Kidney (tissue), 14 donors: ENCODE data around the gene SEC22A. TPM values are rescaled to one million over a fixed set of nuclear protein-coding genes. Genes with fewer than 3 reads are reported as not detected.

Source experiments
- DNase-seq, 5 donors: peaks; one replicate each; pipeline ENCODE4 v3.0.0-alpha.2; 2013 to 2020
- FAIRE-seq: peaks from 2 replicates; lab custom pipeline; 2012; peaks lifted over from hg19 to GRCh38; lab: Jason Lieb, UNC
- H3K27ac ChIP-seq, 2 donors: one replicate each; pipeline ENCODE4 v1.7.0; 2013; ENCODE audit warnings: low read depth in 2 of 2, low read length in 2 of 2, inconsistent platforms in 1 of 2
- H3K27me3 ChIP-seq: one replicate; pipeline ENCODE4 v1.7.1; 2013; ENCODE audit warnings: low read length, inconsistent platforms; ENCODE audit not compliant: control insufficient read depth, insufficient read depth
- H3K36me3 ChIP-seq, 3 donors: one replicate each; pipeline versions ENCODE4 v1.7.0 to v1.7.1; 2013; ENCODE audit warnings: low read length in 3 of 3, control low read depth in 1 of 3, inconsistent platforms in 1 of 3; ENCODE audit not compliant: insufficient read depth in 3 of 3, control insufficient read depth in 2 of 3
- H3K4me1 ChIP-seq, 3 donors: one replicate each; pipeline versions ENCODE4 v1.7.0 to v1.7.1; 2013; ENCODE audit warnings: low read length in 3 of 3, inconsistent platforms in 1 of 3, low read depth in 1 of 3; ENCODE audit not compliant: control insufficient read depth in 2 of 3, insufficient read depth in 2 of 3
- H3K4me3 ChIP-seq, 3 donors: one replicate each; pipeline versions ENCODE4 v1.7.0 to v1.8.1; 2013; ENCODE audit warnings: low read length in 3 of 3, control low read depth in 1 of 3, inconsistent platforms in 1 of 3
- H3K9ac ChIP-seq, 3 donors: one replicate each; pipeline versions ENCODE4 v1.7.0 to v1.7.1; 2013; ENCODE audit warnings: low read length in 3 of 3, control low read depth in 1 of 3, inconsistent platforms in 1 of 3
- H3K9me3 ChIP-seq, 3 donors: one replicate each; pipeline versions ENCODE4 v1.7.0 to v1.7.1; 2013; ENCODE audit warnings: low read length in 3 of 3, control low read depth in 1 of 3, inconsistent platforms in 1 of 3; ENCODE audit not compliant: control insufficient read depth in 2 of 3, insufficient read depth in 1 of 3
- CTCF ChIP-seq: IDR thresholded peaks from 3 replicates; pipeline ENCODE4 v1.5.1; 2012; ENCODE audit warnings: mild to moderate bottlenecking, moderate library complexity, borderline replicate concordance; ENCODE audit not compliant: insufficient read depth; ENCODE audit errors: extremely low read depth
- intact Hi-C: fragments of 100-400 bp; cut with DNase I; formaldehyde crosslinking; loops from one replicate; pipeline ENCODE4 v1.11.1; 2022
- polyA plus RNA-seq: library from polyadenylated mRNA; stranded (reverse); fragments of 350-450 nt; fragmentation: Illumina TruSeq; extraction: RNeasy Lipid Tissue Mini Kit (QIAGEN cat#74804); gene quantifications from one replicate; pipeline ENCODE4 v1.2.3, GENCODE V29; 2014; ENCODE audit warnings: low read depth, low replicate concordance; ENCODE audit not compliant: insufficient read depth
- total RNA-seq: library from RNA; stranded (reverse); fragmentation: NEBNext Ultra II Directional; extraction: Animal tissue kit (Norgen Biotek cat#: 25700); gene quantifications from one replicate; pipeline ENCODE4 v1.2.1, GENCODE V29; 2021
- donor health status: control.
- donor health status: control.
- donor health status: control.
- donor health status: control.
- donor health status: control.
- donor health status: DM: yes; HTN: yes; CAD: no.
- donor health status: Normal renal cell carcinoma (clear cell type).

Gene SEC22A
- total and polyA plus RNA-seq, 2 donors from 2014 or later = 14.8 to 18.6 TPM

- Histone ChIP-seq H3K36me3 (no peaks in the 10 kb centered on the region), H3K4me1 (no peaks in the 10 kb centered on the region), H3K9me3 (no peaks in the 10 kb centered on the region), H3K9ac (no peak overlapping the region), H3K4me3 (no peak overlapping the region), H3K27ac (no peak overlapping the region), H3K27me3 (no peaks in the 10 kb centered on the region)
- intact Hi-C loops = no loop called here
- no peak for TF ChIP-seq CTCF
- no peak for FAIRE-seq
- peak in 1 of 5 donors; percentile 4 for DNase-seq
Observed at GRCh38 chr3:123279121-123279520, 77.4 kb downstream of the SEC22A start.

- H3K9me3 ChIP-seq = no peaks in the 10 kb centered on the region
- H3K9ac ChIP-seq = no peak overlapping the region
- no peak overlapping the region for H3K4me3 ChIP-seq
- intact Hi-C loops = no loop called here
- no peaks in the 10 kb centered on the region for H3K4me1 ChIP-seq
- no peaks in the 10 kb centered on the region for H3K27me3 ChIP-seq
- peaks cover 0 to 2% (median 0%) of the 10 kb centered on the region in 3 donors for H3K36me3 ChIP-seq
- TF ChIP-seq CTCF = no peak
- H3K27ac ChIP-seq = no peak overlapping the region
- DNase-seq (peak in 1 of 5 donors; percentile 1), FAIRE-seq (no peak)
Observed at GRCh38 chr3:123281406-123281805, 79.7 kb downstream of the SEC22A start.

DNA sequence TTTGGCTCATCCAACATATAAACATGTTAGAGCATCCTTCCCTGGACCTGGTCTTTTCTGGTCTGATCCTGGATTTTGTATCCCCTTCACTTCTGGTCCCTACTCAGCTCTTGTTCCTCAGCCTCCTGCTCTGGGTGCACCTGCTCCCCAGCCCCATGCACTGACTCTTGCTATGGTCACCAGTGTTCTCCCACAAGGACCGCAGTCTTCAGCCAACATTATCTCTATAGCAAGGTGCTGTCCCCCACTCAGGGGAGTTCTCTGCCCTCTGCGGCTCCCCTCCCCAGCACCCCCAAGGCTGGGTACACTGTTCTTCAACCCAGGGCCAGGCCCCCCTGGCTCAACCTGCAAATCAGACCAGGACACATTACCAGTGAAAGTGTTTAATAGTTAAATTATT lies 80.2 kb downstream of the SEC22A start:
- no peak for FAIRE-seq
- intact Hi-C loops = no loop called here
- peaks cover 0 to 2% (median 0%) of the 10 kb centered on the region in 3 donors for H3K36me3 ChIP-seq
- no peaks in the 10 kb centered on the region for H3K27me3 ChIP-seq
- TF ChIP-seq CTCF = no peak
- H3K9me3 ChIP-seq = no peaks in the 10 kb centered on the region
- no peak overlapping the region for H3K9ac ChIP-seq
- H3K4me3 ChIP-seq = no peak overlapping the region
- DNase-seq = peak in 1 of 5 donors; percentile 2
- no peaks in the 10 kb centered on the region for H3K4me1 ChIP-seq
- H3K27ac ChIP-seq = no peak overlapping the region

- Histone ChIP-seq H3K27me3 (no peaks in the 10 kb centered on the region), H3K9ac (no peak overlapping the region), H3K36me3 (peaks cover 0 to 2% (median 0%) of the 10 kb centered on the region in 3 donors), H3K4me1 (no peaks in the 10 kb centered on the region), H3K27ac (no peak overlapping the region), H3K4me3 (no peak overlapping the region), H3K9me3 (no peaks in the 10 kb centered on the region)
- TF ChIP-seq CTCF = no peak
- FAIRE-seq = no peak
- intact Hi-C loops = no loop called here
- DNase-seq = peak in 1 of 5 donors; percentile 11
Observed at GRCh38 chr3:123282461-123282860, 80.7 kb downstream of the SEC22A start.
